ENCODE data around the gene ZNF497. TPM values are rescaled to one million over a fixed set of nuclear protein-coding genes. Genes with fewer than 3 reads are reported as not detected.

The ZNF497 gene
- total and polyA plus RNA-seq, 9 of the 15 experiments (the other 6 are each of a cell fraction or from before 2014, with no cell fraction given), result 0.06 to 0.98 (median 0.44) TPM; not detected in 1

DNA sequence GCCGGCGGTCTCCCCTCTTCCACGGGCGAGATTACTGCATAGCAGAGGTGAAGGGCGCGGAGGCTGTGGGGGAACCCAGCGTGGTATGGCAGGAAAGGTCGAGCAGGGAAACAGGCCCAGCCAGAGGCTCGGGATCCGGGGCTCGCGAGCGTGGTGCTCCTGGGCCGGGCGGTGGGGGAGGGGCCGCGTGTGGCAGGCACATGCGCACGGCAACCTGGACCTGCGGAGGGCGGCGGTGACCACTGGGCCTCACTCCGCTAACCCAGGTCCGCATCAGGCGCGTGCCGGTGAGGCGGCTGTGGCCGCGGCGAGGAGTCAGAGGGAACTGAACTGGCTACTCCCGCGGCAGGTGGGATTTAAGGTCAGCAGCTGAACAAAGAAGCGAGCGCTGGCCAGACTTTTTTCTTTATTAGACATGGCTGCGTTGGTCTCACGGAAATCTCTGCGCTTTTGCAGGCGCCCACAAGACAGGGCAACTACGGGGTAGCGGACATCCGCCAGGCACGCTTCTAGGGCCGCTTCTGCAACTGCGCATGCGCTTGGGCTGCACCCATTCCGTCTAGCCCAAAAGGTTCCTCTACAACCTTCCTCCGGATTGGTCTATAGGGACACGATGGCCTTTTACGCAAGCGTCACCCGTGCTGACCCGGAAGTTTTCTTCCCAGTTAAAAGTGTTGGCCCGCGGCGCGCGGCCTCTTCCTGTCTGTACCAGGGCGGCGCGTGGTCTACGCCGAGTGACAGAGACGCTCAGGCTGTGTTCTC lies 24.2 kb upstream of the ZNF497 start, which contains the start of gene RPS5 (continued):
- TF ChIP-seq RREB1 (CRISPR knock-in tag; IDR thresholded peaks at IDR 0.05), result peak; percentile 15; the same call in 1 of the 2 replicates
- TF ChIP-seq BRD4 (IDR thresholded peaks at IDR 0.05), result peak; percentile 97
- TF ChIP-seq GMEB1 (CRISPR knock-in tag; IDR thresholded peaks at IDR 0.05), result peak; percentile 95
- 0 out of 2 replicates have a peak, but pooled peaks have one; percentile 13 for TF ChIP-seq SAFB (IDR thresholded peaks at IDR 0.05; ENCODE audit: borderline replicate concordance, low read depth, low read length)
- TF ChIP-seq, protein P1, sequence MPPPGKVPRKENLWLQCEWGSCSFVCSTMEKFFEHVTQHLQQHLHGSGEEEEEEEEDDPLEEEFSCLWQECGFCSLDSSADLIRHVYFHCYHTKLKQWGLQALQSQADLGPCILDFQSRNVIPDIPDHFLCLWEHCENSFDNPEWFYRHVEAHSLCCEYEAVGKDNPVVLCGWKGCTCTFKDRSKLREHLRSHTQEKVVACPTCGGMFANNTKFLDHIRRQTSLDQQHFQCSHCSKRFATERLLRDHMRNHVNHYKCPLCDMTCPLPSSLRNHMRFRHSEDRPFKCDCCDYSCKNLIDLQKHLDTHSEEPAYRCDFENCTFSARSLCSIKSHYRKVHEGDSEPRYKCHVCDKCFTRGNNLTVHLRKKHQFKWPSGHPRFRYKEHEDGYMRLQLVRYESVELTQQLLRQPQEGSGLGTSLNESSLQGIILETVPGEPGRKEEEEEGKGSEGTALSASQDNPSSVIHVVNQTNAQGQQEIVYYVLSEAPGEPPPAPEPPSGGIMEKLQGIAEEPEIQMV (tag; conservative IDR thresholded peaks at IDR 0.05; ENCODE audit: low read depth), result peak; percentile 58; the same call in 1 of the 2 replicates

All from K562 (cell line).